Trophoblast cell (in vitro differentiated cells and primary cell): ENCODE data around the gene MYH10.
A peak's percentile ranks its signal among the peaks of the same experiment; 100 is the strongest.

Experiments
- DNase-seq, 2 donors: peaks; one replicate each; pipeline ENCODE4 v3.0.0-alpha.2; 2016
- H2AFZ ChIP-seq: 2 replicates; pipeline ENCODE4 v1.6.1; 2013; ENCODE audit warnings: low read length, moderate library complexity, mild to moderate bottlenecking; ENCODE audit not compliant: insufficient read depth, poor library complexity
- H2AK5ac ChIP-seq: 2 replicates; pipeline ENCODE4 v1.6.1; 2013; ENCODE audit warnings: mild to moderate bottlenecking, low read length
- H2BK120ac ChIP-seq: 2 replicates; pipeline ENCODE4 v1.6.1; 2013; ENCODE audit warnings: low read length, mild to moderate bottlenecking, moderate library complexity; ENCODE audit not compliant: insufficient read depth, poor library complexity
- H2BK12ac ChIP-seq: 2 replicates; pipeline ENCODE4 v1.6.1; 2013; ENCODE audit warnings: mild to moderate bottlenecking, low read length, moderate library complexity
- H2BK5ac ChIP-seq: 2 replicates; pipeline ENCODE4 v1.6.1; 2013; ENCODE audit warnings: low read length, low read depth, moderate library complexity, mild to moderate bottlenecking; ENCODE audit not compliant: poor library complexity
- H3K14ac ChIP-seq: 2 replicates; pipeline ENCODE4 v1.6.1; 2013; ENCODE audit warnings: mild to moderate bottlenecking, low read length
- H3K18ac ChIP-seq: 2 replicates; pipeline ENCODE4 v1.6.1; 2013; ENCODE audit warnings: mild to moderate bottlenecking, low read length
- H3K23ac ChIP-seq: 2 replicates; pipeline ENCODE4 v1.6.1; 2013; ENCODE audit warnings: low read length
- H3K27ac ChIP-seq: 2 replicates; pipeline ENCODE4 v1.5.1; 2013; ENCODE audit warnings: low read depth, mild to moderate bottlenecking, inconsistent platforms, low read length, moderate library complexity
- H3K27me3 ChIP-seq: 2 replicates; pipeline ENCODE4 v1.6.1; 2013; ENCODE audit warnings: inconsistent platforms, mild to moderate bottlenecking, low read length, moderate library complexity; ENCODE audit not compliant: insufficient read depth
- H3K36me3 ChIP-seq, 2 experiments: 1 replicate in 1 of 2; 2 replicates in 1 of 2; pipeline ENCODE4 v1.6.1; 2013; ENCODE audit warnings: low read length in 2 of 2, mild to moderate bottlenecking in 2 of 2, moderate library complexity in 1 of 2; ENCODE audit not compliant: insufficient read depth in 2 of 2, control insufficient read depth in 1 of 2
- H3K4ac ChIP-seq: 2 replicates; pipeline ENCODE4 v1.6.1; 2013; ENCODE audit warnings: low read depth, mild to moderate bottlenecking, low read length, moderate library complexity
- H3K4me1 ChIP-seq, 2 experiments: 1 replicate in 1 of 2; 2 replicates in 1 of 2; pipeline ENCODE4 v1.6.1; 2013; ENCODE audit warnings: low read length in 2 of 2, mild to moderate bottlenecking in 2 of 2, moderate library complexity in 1 of 2; ENCODE audit not compliant: insufficient read depth in 2 of 2, control insufficient read depth in 1 of 2
- H3K4me2 ChIP-seq: 2 replicates; pipeline ENCODE4 v1.6.1; 2013; ENCODE audit warnings: inconsistent platforms, mild to moderate bottlenecking, low read length, moderate library complexity
- H3K4me3 ChIP-seq: 2 replicates; pipeline ENCODE4 v1.5.1; 2013; ENCODE audit warnings: mild to moderate bottlenecking, low read depth, low read length, inconsistent platforms
- H3K79me1 ChIP-seq: one replicate; pipeline ENCODE4 v1.6.1; 2013; ENCODE audit warnings: low read length
- H3K79me2 ChIP-seq: 2 replicates; pipeline ENCODE4 v1.6.1; 2013; ENCODE audit warnings: low read length, mild to moderate bottlenecking; ENCODE audit not compliant: control insufficient read depth, insufficient read depth, poor library complexity
- H3K9ac ChIP-seq: 2 replicates; pipeline ENCODE4 v1.6.1; 2013; ENCODE audit warnings: mild to moderate bottlenecking, low read length
- H3K9me3 ChIP-seq: 2 replicates; pipeline ENCODE4 v1.6.1; 2013; ENCODE audit warnings: low read depth, mild to moderate bottlenecking, control low read depth, inconsistent platforms, low read length; ENCODE audit not compliant: insufficient read depth
- H4K12ac ChIP-seq: 2 replicates; pipeline ENCODE4 v1.6.1; 2013; ENCODE audit warnings: low read depth, mild to moderate bottlenecking, low read length, moderate library complexity
- H4K8ac ChIP-seq: 2 replicates; pipeline ENCODE4 v1.6.1; 2013; ENCODE audit warnings: low read depth, mild to moderate bottlenecking, low read length, moderate library complexity
- H4K91ac ChIP-seq: one replicate; pipeline ENCODE4 v1.6.1; 2013; ENCODE audit warnings: low read depth, mild to moderate bottlenecking, low read length, moderate library complexity
- WGBS: extraction: QIAGEN DNeasy Blood & Tissue Kit; methylation state at CpG from one replicate; pipeline ENCODE4 v1.1.7; 2013; ENCODE audit warnings: missing lambda C conversion rate; ENCODE audit not compliant: insufficient read length, insufficient coverage; ENCODE audit errors: extremely low coverage; 5-methylcytosine and 5-hydroxymethylcytosine counted together

The MYH10 gene

GRCh38 chr17:8445536-8445935 is 185.0 kb downstream of the MYH10 start:
- no peak overlapping the region for H3K27ac ChIP-seq
- peaks cover 9 to 21% of the 10 kb centered on the region in 2 experiments for H3K36me3 ChIP-seq
- H3K14ac ChIP-seq, result no peak overlapping the region
- H3K4me3 ChIP-seq, result no peak overlapping the region
- no peak overlapping the region for H2BK12ac ChIP-seq
- H3K4me1 ChIP-seq, result no peaks in the 10 kb centered on the region
- H3K79me1 ChIP-seq, result no peaks in the 10 kb centered on the region
- H3K9me3 ChIP-seq, result no peaks in the 10 kb centered on the region
- DNase-seq, result no peak
- peak overlapping the region; percentile 40 for H3K23ac ChIP-seq
- no peak overlapping the region for H2AK5ac ChIP-seq
- no peak overlapping the region for H3K9ac ChIP-seq
- no peak overlapping the region for H3K4me2 ChIP-seq
- no peak overlapping the region for H2AFZ ChIP-seq
- no peaks in the 10 kb centered on the region for H3K27me3 ChIP-seq
- H3K79me2 ChIP-seq, result no peaks in the 10 kb centered on the region
- no peak overlapping the region for H2BK5ac ChIP-seq
- WGBS, result no CpG with 5 or more reads among the region's 4 CpGs
- no peak overlapping the region for H4K91ac ChIP-seq
- no peak overlapping the region for H4K12ac ChIP-seq
- H2BK120ac ChIP-seq, result no peak overlapping the region
- H4K8ac ChIP-seq, result no peak overlapping the region
- H3K18ac ChIP-seq, result no peak overlapping the region
- H3K4ac ChIP-seq, result no peak overlapping the region

DNA sequence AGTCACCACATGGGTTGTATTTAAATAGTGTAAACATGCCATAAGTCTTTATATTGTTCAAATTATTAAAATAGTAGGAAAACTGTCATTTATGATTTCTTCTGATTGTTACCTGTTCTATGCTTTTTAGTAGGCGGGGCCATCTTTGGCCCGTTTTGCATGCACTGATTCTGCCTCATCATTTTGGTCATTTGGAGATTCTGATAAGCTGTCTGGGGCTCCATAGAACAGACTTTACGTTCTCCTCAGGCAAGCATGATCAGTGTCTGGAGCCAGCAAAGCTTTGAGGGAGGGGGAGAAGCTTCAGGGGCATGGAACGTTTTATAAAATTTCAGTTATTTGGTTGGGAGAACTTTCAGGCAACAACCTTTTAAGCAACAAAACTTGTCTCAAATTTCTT is 186.0 kb downstream of the MYH10 start:
- no peak overlapping the region for H2BK12ac ChIP-seq

DNA sequence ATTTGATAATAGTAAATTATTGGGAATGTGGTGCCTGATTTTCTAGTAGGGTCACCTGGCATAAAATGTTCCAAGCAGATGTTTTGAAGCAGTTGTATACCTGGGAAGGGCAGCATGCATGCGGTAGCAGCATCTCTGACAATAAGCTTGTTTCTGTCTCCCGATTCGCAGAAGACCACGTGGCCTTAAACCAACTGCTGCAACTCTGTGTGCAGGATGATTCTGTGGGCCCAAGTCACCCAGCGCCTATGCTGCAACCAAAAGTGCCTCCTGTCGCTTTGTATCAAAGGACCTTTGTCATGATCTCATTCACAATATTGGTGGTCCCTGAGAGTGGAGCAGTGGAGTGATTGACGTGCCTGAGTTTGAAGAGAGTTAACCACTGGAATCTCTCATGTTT is 186.8 kb downstream of the MYH10 start:
- Histone ChIP-seq H2AK5ac (no peak overlapping the region), H2BK5ac (no peak overlapping the region), H4K8ac (no peak overlapping the region), H3K27ac (no peak overlapping the region), H2BK120ac (no peak overlapping the region), H3K4me2 (no peak overlapping the region), H3K4me1 (no peaks in the 10 kb centered on the region), H3K36me3 (peaks cover 6 to 16% of the 10 kb centered on the region in 2 experiments), H3K18ac (no peak overlapping the region), H3K23ac (no peak overlapping the region), H4K12ac (no peak overlapping the region), H3K4me3 (no peak overlapping the region), H3K4ac (no peak overlapping the region), H3K79me2 (no peaks in the 10 kb centered on the region), H3K14ac (no peak overlapping the region), H3K9me3 (no peaks in the 10 kb centered on the region), H2AFZ (no peak overlapping the region), H2BK12ac (no peak overlapping the region), H3K9ac (no peak overlapping the region), H4K91ac (no peak overlapping the region), H3K79me1 (no peaks in the 10 kb centered on the region), H3K27me3 (no peaks in the 10 kb centered on the region)
- WGBS, result no CpG with 5 or more reads among the region's 7 CpGs
- no peak for DNase-seq

More for the DNA sequence above, 186.0 kb downstream of the MYH10 start:
- no peak overlapping the region for H2AFZ ChIP-seq
- no peak overlapping the region for H4K91ac ChIP-seq
- no peak overlapping the region for H3K4ac ChIP-seq
- no peak overlapping the region for H2BK5ac ChIP-seq
- H3K79me1 ChIP-seq, result no peaks in the 10 kb centered on the region
- H3K79me2 ChIP-seq, result no peaks in the 10 kb centered on the region
- no peak overlapping the region for H3K4me3 ChIP-seq
- H3K18ac ChIP-seq, result no peak overlapping the region
- no peaks in the 10 kb centered on the region for H3K9me3 ChIP-seq
- no peak overlapping the region for H3K4me2 ChIP-seq
- H4K8ac ChIP-seq, result no peak overlapping the region
- no peak for DNase-seq
- no peaks in the 10 kb centered on the region for H3K27me3 ChIP-seq
- no peak overlapping the region for H2BK120ac ChIP-seq
- no peak overlapping the region for H4K12ac ChIP-seq
- no CpG with 5 or more reads among the region's 4 CpGs for WGBS
- H3K9ac ChIP-seq, result no peak overlapping the region
- H3K36me3 ChIP-seq, result peaks cover 10 to 20% of the 10 kb centered on the region in 2 experiments
- no peak overlapping the region for H2AK5ac ChIP-seq
- H3K4me1 ChIP-seq, result no peaks in the 10 kb centered on the region
- H3K14ac ChIP-seq, result no peak overlapping the region
- no peak overlapping the region for H3K23ac ChIP-seq
- H3K27ac ChIP-seq, result no peak overlapping the region

GRCh38 chr17:8442310-8442709 is 188.2 kb downstream of the MYH10 start:
- Histone ChIP-seq H2BK12ac (no peak overlapping the region), H3K4me1 (no peaks in the 10 kb centered on the region), H3K14ac (no peak overlapping the region), H4K12ac (no peak overlapping the region), H3K4ac (no peak overlapping the region), H3K9ac (no peak overlapping the region), H3K27me3 (no peaks in the 10 kb centered on the region), H2AFZ (no peak overlapping the region), H4K91ac (no peak overlapping the region), H3K23ac (no peak overlapping the region), H3K18ac (no peak overlapping the region), H2AK5ac (no peak overlapping the region), H4K8ac (no peak overlapping the region), H3K36me3 (peaks cover 8 to 16% of the 10 kb centered on the region in 2 experiments), H3K4me3 (no peak overlapping the region), H3K9me3 (no peaks in the 10 kb centered on the region), H3K79me1 (no peaks in the 10 kb centered on the region), H3K27ac (no peak overlapping the region), H2BK120ac (no peak overlapping the region), H3K4me2 (no peak overlapping the region), H2BK5ac (no peak overlapping the region), H3K79me2 (no peaks in the 10 kb centered on the region)
- no peak for DNase-seq
- WGBS, result no CpG with 5 or more reads among the region's 2 CpGs
